Progenitor cell of endocrine pancreas (in vitro differentiated cells): ENCODE results near the gene UPK3BL1. TPM values are rescaled to one million over a fixed set of nuclear protein-coding genes. Genes with fewer than 3 reads are reported as not detected.
"Not testable (repeated sequence)": the region's sequence is repeated elsewhere in the genome, so short reads cannot be mapped to it uniquely, and the experiment has no call there.

Source experiments
- DNase-seq: peaks from one replicate; pipeline ENCODE4 v3.0.0; 2021; ENCODE audit warnings: low spot score; ENCODE audit not compliant: unreplicated experiment
- H3K27ac Mint-ChIP-seq: 2 replicates; pipeline ENCODE4 v1.8.0; 2021; ENCODE audit warnings: mild to moderate bottlenecking, moderate library complexity, mixed read lengths
- H3K27me3 Mint-ChIP-seq: 2 replicates; pipeline ENCODE4 v1.8.0; 2021; ENCODE audit warnings: mixed read lengths
- H3K36me3 Mint-ChIP-seq: 2 replicates; pipeline ENCODE4 v1.8.0; 2022; ENCODE audit warnings: mixed read lengths; ENCODE audit not compliant: insufficient read depth
- H3K4me1 Mint-ChIP-seq: 2 replicates; pipeline ENCODE4 v1.8.0; 2021; ENCODE audit warnings: low read depth, mixed read lengths
- H3K4me3 Mint-ChIP-seq: 2 replicates; pipeline ENCODE4 v1.8.0; 2021; ENCODE audit warnings: low read depth, mild to moderate bottlenecking, moderate library complexity, mixed read lengths
- H3K9me3 Mint-ChIP-seq: 2 replicates; pipeline ENCODE4 v1.8.0; 2021; ENCODE audit warnings: low read depth, mixed read lengths
- total RNA-seq: library from RNA; stranded (reverse); gene quantifications from 2 replicates; pipeline ENCODE4 v1.2.1, GENCODE V29; 2021

UPK3BL1 gene
- total RNA-seq, 1 donor from 2014 or later, result 19.2 TPM

DNA sequence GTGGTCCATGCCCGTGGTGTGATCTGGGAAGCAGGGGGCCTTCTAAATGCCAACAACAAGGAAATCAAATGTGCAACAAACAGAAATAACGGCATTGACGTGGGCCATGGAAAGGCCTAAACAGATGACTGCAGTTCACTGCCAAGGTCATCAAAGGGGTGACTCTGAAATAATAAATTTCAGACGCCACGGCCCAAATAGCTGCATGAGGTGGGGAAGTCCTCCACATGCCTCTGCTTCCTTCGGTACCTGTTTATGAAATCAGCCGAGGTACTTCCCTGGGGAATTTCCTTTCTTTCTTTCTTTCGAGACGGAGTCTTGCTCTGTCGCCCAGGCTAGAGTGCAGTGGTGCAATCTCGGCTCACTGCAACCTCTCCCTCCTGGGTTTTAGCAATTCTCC lies 22.2 kb upstream of the UPK3BL1 start:
- H3K4me3 Mint-ChIP-seq, DNase-seq, H3K36me3 Mint-ChIP-seq, H3K27me3 Mint-ChIP-seq, H3K27ac Mint-ChIP-seq, H3K9me3 Mint-ChIP-seq, H3K4me1 Mint-ChIP-seq: not testable (repeated sequence)

DNA sequence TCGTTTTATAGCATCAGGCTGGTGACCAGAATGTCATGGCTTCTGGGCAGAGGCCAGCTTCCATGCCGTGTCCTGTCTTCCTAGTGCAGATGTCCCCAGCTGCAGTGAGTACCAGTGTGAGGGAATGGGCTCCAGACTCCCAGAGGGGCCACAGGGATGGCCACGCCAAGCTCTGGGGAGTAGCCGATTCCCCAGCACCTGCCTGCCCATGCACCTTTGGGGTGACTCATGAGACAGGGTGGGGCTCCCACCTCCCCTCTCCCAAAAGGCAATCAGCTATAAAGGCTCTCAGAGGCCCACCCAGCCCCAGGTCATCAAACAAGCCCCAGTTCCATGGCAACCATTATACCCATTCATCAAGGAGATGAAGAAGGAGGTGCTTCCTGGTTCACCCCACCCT lies 7.3 kb upstream of the UPK3BL1 start, which contains the start of gene SPDYE2B:
Gene SPDYE2B (plus strand): TSS at position 396 of the 400 bp plus-strand sequence. CDS start 2,030 bp downstream, outside the sequence.
- H3K4me3 Mint-ChIP-seq, H3K27ac Mint-ChIP-seq, DNase-seq, H3K4me1 Mint-ChIP-seq, H3K27me3 Mint-ChIP-seq, H3K36me3 Mint-ChIP-seq, H3K9me3 Mint-ChIP-seq: not testable (repeated sequence)

DNA sequence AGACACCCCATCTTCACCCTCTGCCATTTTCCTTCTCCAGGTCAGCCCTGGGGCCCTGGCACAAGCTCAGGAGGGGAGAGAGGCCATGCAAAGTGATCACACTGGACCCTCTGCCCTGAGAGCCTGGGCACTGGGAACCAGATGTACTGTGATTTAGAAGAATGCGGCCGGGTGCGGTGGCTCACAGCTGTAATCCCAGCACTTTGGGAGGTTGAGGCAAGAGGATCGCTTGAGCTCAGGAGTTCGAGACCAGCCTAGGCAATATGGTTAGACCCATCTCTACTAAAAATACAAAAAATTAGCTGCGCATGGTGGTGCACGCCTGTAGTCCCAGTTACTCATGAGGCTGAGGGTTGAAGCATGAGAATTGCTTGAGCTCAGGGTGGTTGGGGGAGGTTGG lies 5.2 kb upstream of the UPK3BL1 start:
- DNase-seq, H3K36me3 Mint-ChIP-seq, H3K27ac Mint-ChIP-seq: not testable (repeated sequence)

DNA sequence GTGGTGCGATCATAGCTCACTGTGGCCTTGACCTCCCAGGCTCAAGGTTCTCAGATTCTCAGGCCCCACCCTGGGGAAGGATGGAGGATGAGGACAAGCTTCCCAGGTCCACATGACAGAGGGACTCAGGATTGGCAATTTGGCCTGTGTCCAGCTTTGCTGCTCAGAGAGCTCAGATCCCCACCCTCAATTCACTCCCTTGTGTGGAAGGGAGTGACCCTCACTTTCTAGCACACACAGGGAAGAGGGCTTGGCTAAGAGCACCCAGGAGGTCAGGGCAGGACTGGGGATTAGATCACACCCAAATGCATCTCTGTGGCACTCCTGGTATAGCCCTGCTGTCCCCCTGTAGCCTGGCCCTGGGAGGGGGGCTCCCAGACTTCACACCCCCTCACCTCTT lies 813 bp upstream of the UPK3BL1 start:
- DNase-seq, H3K9me3 Mint-ChIP-seq, H3K27me3 Mint-ChIP-seq, H3K4me1 Mint-ChIP-seq, H3K36me3 Mint-ChIP-seq, H3K27ac Mint-ChIP-seq, H3K4me3 Mint-ChIP-seq: not testable (repeated sequence)

More for the DNA sequence above, 5.2 kb upstream of the UPK3BL1 start:
- H3K4me1 Mint-ChIP-seq, H3K9me3 Mint-ChIP-seq, H3K4me3 Mint-ChIP-seq, H3K27me3 Mint-ChIP-seq: not testable (repeated sequence)

DNA sequence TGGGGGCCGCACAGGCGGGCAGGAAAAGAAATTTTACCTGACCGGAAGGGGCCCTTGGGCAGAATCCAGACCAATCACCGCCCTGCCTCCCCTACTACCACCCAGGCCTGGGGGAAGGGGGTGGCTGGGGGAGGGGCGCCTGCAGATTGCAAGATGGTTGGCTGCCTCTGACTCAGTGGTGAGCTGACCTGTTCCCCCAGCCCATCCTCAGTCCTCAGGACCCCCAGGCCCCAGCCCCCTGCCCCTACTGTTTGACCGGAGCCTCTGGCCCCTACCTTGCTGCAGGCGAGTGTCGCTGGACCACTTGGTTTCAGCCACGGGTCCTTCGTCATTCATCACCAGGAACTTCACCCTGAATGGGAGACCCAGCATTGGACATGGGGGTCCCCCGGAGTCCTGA lies 3.7 kb downstream of the UPK3BL1 start:
- not testable (repeated sequence) for H3K9me3 Mint-ChIP-seq, H3K36me3 Mint-ChIP-seq, H3K4me1 Mint-ChIP-seq, H3K27me3 Mint-ChIP-seq, H3K4me3 Mint-ChIP-seq, DNase-seq, H3K27ac Mint-ChIP-seq

GRCh38 chr7:102636956-102637355 lies 5.6 kb downstream of the UPK3BL1 start:
- not testable (repeated sequence) for H3K27ac Mint-ChIP-seq, H3K4me3 Mint-ChIP-seq, DNase-seq, H3K4me1 Mint-ChIP-seq, H3K9me3 Mint-ChIP-seq, H3K27me3 Mint-ChIP-seq, H3K36me3 Mint-ChIP-seq

DNA sequence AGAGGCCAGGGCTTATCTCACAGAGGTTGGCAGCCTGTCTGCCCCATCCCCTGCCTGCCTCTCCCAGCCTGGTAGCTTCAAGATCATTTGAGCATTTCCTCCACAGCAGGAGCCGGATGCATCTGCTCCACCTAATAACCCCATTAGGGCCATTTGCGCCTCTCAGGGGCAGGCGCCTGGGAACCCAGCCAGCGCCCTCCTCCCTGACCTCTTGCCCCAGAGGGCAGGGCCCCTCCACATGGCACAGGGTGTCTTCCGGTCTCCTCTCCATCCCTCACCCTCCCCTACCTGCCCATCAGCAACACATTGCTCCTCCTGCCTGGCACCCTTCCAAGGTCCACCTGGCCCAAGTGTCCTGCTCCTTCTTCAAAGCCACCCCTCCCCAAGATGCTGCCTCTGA lies 7.2 kb downstream of the UPK3BL1 start:
- H3K4me3 Mint-ChIP-seq, H3K27ac Mint-ChIP-seq, H3K27me3 Mint-ChIP-seq, DNase-seq, H3K9me3 Mint-ChIP-seq, H3K36me3 Mint-ChIP-seq, H3K4me1 Mint-ChIP-seq: not testable (repeated sequence)

- not testable (repeated sequence) for H3K36me3 Mint-ChIP-seq, DNase-seq, H3K27ac Mint-ChIP-seq, H3K4me3 Mint-ChIP-seq, H3K27me3 Mint-ChIP-seq, H3K9me3 Mint-ChIP-seq, H3K4me1 Mint-ChIP-seq
Measured at GRCh38 chr7:102634299-102634698, 8.3 kb downstream of the UPK3BL1 start.

DNA sequence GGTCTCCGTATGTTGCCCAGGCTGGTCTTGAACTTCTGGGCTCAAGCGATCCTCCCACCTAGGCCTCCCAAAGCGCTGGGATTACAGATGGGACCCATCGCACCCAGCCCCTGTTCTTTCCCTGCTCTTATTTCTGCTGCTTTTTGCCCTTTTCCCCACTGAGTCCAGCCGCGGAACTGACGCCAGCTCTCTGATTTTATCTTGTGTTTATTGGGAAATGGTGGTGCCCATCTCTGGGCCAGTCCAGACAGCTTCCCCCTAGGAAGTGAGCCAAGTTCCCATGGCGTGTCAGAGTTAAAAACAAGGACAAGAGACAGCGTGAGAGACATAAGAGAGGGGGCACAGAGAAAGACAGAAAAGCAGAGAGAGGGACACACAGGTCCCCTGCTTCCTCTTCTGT lies 12.0 kb downstream of the UPK3BL1 start:
- H3K36me3 Mint-ChIP-seq, H3K4me3 Mint-ChIP-seq, H3K27me3 Mint-ChIP-seq, DNase-seq, H3K9me3 Mint-ChIP-seq, H3K4me1 Mint-ChIP-seq, H3K27ac Mint-ChIP-seq: not testable (repeated sequence)

DNA sequence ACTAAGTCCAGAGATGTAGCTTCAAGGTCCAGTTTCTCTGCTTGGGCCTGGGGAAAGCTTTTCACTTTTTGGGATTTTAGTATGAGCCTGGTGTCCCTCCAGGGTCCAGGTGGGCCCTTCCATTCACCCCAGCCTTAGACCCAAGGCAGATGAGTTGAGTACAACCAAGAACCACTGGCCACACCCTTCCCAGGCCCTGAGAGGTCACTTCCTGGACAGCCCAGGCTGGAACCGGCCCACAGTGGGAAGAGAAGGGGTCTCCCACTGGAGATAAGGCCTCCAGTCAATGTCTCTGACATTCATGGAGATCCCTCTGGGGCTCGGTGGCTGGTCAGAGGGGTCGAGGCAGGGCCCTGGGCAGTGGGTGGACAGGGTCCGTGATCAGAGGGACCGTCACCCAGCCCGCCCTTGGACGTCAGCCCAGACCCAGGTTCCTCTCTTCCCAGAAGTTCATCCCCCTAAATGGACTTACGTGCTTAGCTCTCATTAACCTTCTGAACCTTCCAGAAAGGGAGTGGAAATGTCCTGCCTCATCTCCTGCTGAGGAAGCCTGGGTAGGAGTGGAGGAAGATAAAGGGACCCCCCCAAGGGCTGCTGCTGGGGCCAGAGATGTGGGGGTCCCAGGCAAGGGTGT lies 15.2 kb downstream of the UPK3BL1 start:
- H3K9me3 Mint-ChIP-seq, H3K36me3 Mint-ChIP-seq, DNase-seq, H3K4me3 Mint-ChIP-seq, H3K27ac Mint-ChIP-seq, H3K4me1 Mint-ChIP-seq, H3K27me3 Mint-ChIP-seq: not testable (repeated sequence)

DNA sequence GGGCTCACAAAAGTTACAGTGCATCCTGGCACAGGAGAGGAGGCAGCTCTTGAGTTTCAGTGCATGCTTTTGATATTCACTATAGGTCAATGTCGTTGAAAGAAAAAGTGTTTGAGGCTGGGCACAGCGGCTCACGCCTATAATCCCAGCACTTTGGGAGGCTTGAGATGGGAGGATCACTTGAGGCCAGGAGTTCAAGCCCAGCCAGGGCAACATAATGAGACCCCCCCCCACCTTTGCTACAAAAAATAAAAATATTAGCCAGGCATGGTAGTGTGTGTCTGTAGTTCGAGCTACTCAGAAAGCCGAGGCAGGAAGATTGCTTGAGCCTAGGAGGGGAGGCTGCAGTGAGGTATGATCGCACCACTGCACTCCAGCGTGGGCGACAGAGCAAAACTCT lies 24.5 kb downstream of the UPK3BL1 start:
- H3K36me3 Mint-ChIP-seq, H3K4me3 Mint-ChIP-seq, H3K4me1 Mint-ChIP-seq, H3K9me3 Mint-ChIP-seq, H3K27me3 Mint-ChIP-seq, H3K27ac Mint-ChIP-seq, DNase-seq: not testable (repeated sequence)

DNA sequence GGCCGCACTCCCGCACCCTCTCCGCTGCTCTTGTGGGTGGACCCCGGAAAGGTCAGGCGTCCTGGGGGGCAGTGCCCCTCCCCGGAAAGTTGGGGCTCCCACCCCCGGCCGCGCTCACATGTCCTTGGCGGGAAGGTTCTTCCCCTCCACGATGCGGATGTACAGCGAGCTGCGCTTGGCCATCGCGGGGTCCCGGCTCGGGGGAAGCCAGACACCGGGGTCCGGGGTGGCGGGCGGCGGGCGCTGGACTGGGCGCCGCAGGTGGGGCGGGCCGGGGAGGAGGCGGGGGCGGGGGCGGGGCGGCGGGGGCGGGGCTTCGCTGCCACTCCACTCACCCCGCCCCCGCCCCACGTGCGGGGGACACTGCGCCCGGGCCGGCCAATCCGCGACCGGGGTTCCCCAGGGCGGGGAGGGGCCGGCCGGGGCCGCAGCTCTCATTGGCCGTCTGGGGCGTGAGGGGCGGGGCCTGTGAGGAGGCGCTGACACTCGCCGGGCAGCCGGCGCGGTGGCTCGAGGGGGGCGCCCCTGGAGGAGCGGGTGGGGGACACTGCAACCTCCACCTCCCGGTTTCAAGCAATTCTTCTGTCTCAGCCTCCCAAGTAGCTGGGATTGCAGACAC lies 26.0 kb downstream of the UPK3BL1 start, which contains the start of gene RASA4:
Gene RASA4 (minus strand): TSS at position 250 of the 619 bp plus-strand sequence. CDS start 67 bp downstream, at position 183.
- H3K27me3 Mint-ChIP-seq, H3K36me3 Mint-ChIP-seq, H3K4me3 Mint-ChIP-seq, H3K27ac Mint-ChIP-seq, H3K9me3 Mint-ChIP-seq, DNase-seq, H3K4me1 Mint-ChIP-seq: not testable (repeated sequence)

- H3K4me3 Mint-ChIP-seq, DNase-seq, H3K9me3 Mint-ChIP-seq, H3K27ac Mint-ChIP-seq, H3K36me3 Mint-ChIP-seq, H3K27me3 Mint-ChIP-seq, H3K4me1 Mint-ChIP-seq: not testable (repeated sequence)
Measured at GRCh38 chr7:102615930-102616329, 26.7 kb downstream of the UPK3BL1 start.
